K562 (cell line): ENCODE measurements around the gene EIPR1. TPM values are rescaled to one million over a fixed set of nuclear protein-coding genes. Genes with fewer than 3 reads are reported as not detected.

ENCODE experiments used
- ATAC-seq: fragments of 200-7000 bp; cut with Tn5 transposase; 3 replicates; pipeline ENCODE4 v1.9.1; 2020; ENCODE audit warnings: moderate library complexity
- BruUV-seq: library from RNA; stranded (reverse); fragments of 400-500 nt; replicated peaks from 2 replicates; lab custom pipeline; 2021; lab: Mats Ljungman, UMichigan
- CTCF ChIA-PET: fragments of 300-600 bp; formaldehyde crosslinking; extraction: SDS; loops from one replicate; lab custom pipeline; 2021; ENCODE audit warnings: low intra/inter-chr PET ratio; lab: Yijun Ruan, JAX
- POLR2A ChIA-PET: fragments of 300-600, 350-650 bp; sonication (Branson Sonifier 250); formaldehyde crosslinking; extraction: SDS; loops from one replicate; lab custom pipeline; 2021; ENCODE audit warnings: antibody characterized with exemption, inconsistent platforms; lab: Yijun Ruan, JAX
- DNase-seq, 4 experiments: peaks; one replicate each; pipeline versions ENCODE4 v3.0.0 to v3.0.0-alpha.2; 2011 to 2018; ENCODE audit warnings: low spot score in 3 of 4, mixed read lengths in 3 of 4; ENCODE audit errors: extremely low read depth in 1 of 4
- FAIRE-seq: peaks from 2 replicates; lab custom pipeline; 2011; peaks lifted over from hg19 to GRCh38; lab: Jason Lieb, UNC
- H2AFZ ChIP-seq: 2 replicates; pipeline ENCODE4 v1.6.0; 2011; ENCODE audit warnings: low read depth, low read length, control low read depth, inconsistent platforms
- H3K27ac ChIP-seq: fragments of 200-600 bp; 3 replicates; pipeline ENCODE4 v1.8.0; 2011; ENCODE audit warnings: low read depth, mild to moderate bottlenecking, control low read depth, inconsistent platforms, low read length, moderate library complexity, mixed read lengths; ENCODE audit errors: extremely low read depth
- H3K27me3 ChIP-seq, 2 experiments: fragments of 300-600 bp in 1 of 2; 2 replicates in 1 of 2; 3 replicates in 1 of 2; pipeline versions ENCODE4 v1.6.0 to v1.8.0; 2011; ENCODE audit warnings: inconsistent platforms in 2 of 2, low read length in 2 of 2, mild to moderate bottlenecking in 1 of 2, mixed read lengths in 1 of 2, moderate library complexity in 1 of 2; ENCODE audit not compliant: control insufficient read depth in 2 of 2, insufficient read depth in 2 of 2
- H3K36me3 ChIP-seq: fragments of 300-600 bp; 3 replicates; pipeline ENCODE4 v1.8.0; 2011; ENCODE audit warnings: mild to moderate bottlenecking, low read length, inconsistent platforms; ENCODE audit not compliant: control insufficient read depth, insufficient read depth
- H3K4me1 ChIP-seq, 2 experiments: fragments of 200-600 bp in 1 of 2; replicated peaks in 1 of 2; 2 replicates in 1 of 2; 3 replicates in 1 of 2; pipeline versions ENCODE4 v1.5.1 to v1.8.0; 2011; ENCODE audit warnings: inconsistent platforms in 2 of 2, low read length in 2 of 2, mild to moderate bottlenecking in 1 of 2, mixed read lengths in 1 of 2, moderate library complexity in 1 of 2; ENCODE audit not compliant: control insufficient read depth in 2 of 2, insufficient read depth in 2 of 2
- H3K4me2 ChIP-seq: 2 replicates; pipeline ENCODE4 v1.6.1; 2011; ENCODE audit warnings: low read length, control low read depth, inconsistent platforms, mixed read lengths; ENCODE audit not compliant: insufficient read depth
- H3K4me3 ChIP-seq: fragments of 200-600 bp; sonication (generic), shearing (Covaris generic); 2 replicates; pipeline ENCODE4 v1.5.1; 2016; ENCODE audit warnings: control low read depth, inconsistent platforms
- H3K79me2 ChIP-seq: fragments of 200-600 bp; 3 replicates; pipeline ENCODE4 v1.8.0; 2011; ENCODE audit warnings: low read length, inconsistent platforms; ENCODE audit not compliant: control insufficient read depth, insufficient read depth
- H3K9ac ChIP-seq, 2 experiments: 2 replicates each; pipeline versions ENCODE4 v1.6.0 to v1.6.1; 2011; ENCODE audit warnings: low read depth in 2 of 2, low read length in 2 of 2, control low read depth in 1 of 2, inconsistent platforms in 1 of 2, mild to moderate bottlenecking in 1 of 2, mixed read lengths in 1 of 2; ENCODE audit not compliant: insufficient read depth in 1 of 2
- H3K9me1 ChIP-seq: one replicate; pipeline ENCODE4 v1.6.0; 2011; ENCODE audit warnings: inconsistent platforms, mild to moderate bottlenecking, low read length, moderate library complexity; ENCODE audit not compliant: control insufficient read depth, insufficient read depth
- H3K9me3 ChIP-seq: replicated peaks from 2 replicates; pipeline ENCODE4 v1.5.1; 2011; ENCODE audit warnings: low read depth, low read length, inconsistent platforms; ENCODE audit not compliant: control insufficient read depth, insufficient read depth
- H4K20me1 ChIP-seq: replicated peaks from 2 replicates; pipeline ENCODE4 v1.6.1; 2011; ENCODE audit warnings: low read length, inconsistent platforms, mixed read lengths; ENCODE audit not compliant: control insufficient read depth, insufficient read depth
- ADNP ChIP-seq: fragments of 200-800 bp; sonication (Bioruptor generic); IDR thresholded peaks from 2 replicates; pipeline ENCODE4 v1.6.1; 2016; ENCODE audit warnings: missing genetic modification characterization, missing compliant biosample characterization
- PTRF ChIP-seq: fragments of 450-650 bp; IDR thresholded peaks from 2 replicates; pipeline ENCODE4 v1.6.1; 2016; ENCODE audit warnings: mild to moderate bottlenecking, missing genetic modification characterization, missing compliant biosample characterization
- RUNX1 ChIP-seq: sonication (generic); IDR thresholded peaks from 2 replicates; pipeline ENCODE4 v1.6.1; 2016; ENCODE audit warnings: antibody characterized with exemption, low read depth
- TAF1 ChIP-seq: IDR thresholded peaks from 2 replicates; pipeline ENCODE4 v1.6.1; 2011; ENCODE audit warnings: mild to moderate bottlenecking, low read length, moderate library complexity; ENCODE audit not compliant: insufficient read depth, control insufficient read depth, severe bottlenecking; ENCODE audit errors: extremely low read depth
- WGBS: fragments of 100-300 bp; shearing (Covaris generic); methylation state at CpG from one replicate; pipeline ENCODE4 v1.1.6; 2016; ENCODE audit warnings: low coverage, mixed read lengths; ENCODE audit not compliant: insufficient coverage; ENCODE audit errors: missing lambda C conversion rate; 5-methylcytosine and 5-hydroxymethylcytosine counted together
- in situ Hi-C: fragments of 300-500 bp; cut with MboI; formaldehyde crosslinking; loops from 4 replicates; pipeline ENCODE4 v1.15.0; 2018; ENCODE audit warnings: inconsistent platforms, mixed read lengths
- intact Hi-C: fragments of 100-400 bp; cut with micrococcal nuclease; formaldehyde crosslinking; loops from 2 replicates; pipeline ENCODE4 v1.14.2; 2022
- polyA plus RNA-seq, 8 experiments: library from polyadenylated mRNA; depleted of rRNA in 4 of 8; stranded (reverse) in 5 of 8; unstranded in 3 of 8; fragments of >200 nt; fragmentation: Nextera tagmentation in 2 of 8; fragmentation: Illumina TruSeq in 1 of 8; extraction: Ambion mirVana in 2 of 8; extraction: Trizol in 1 of 8; gene quantifications; 2 replicates each; pipeline versions ENCODE4 v1.2.1 to v1.2.3, GENCODE V29; 2011 to 2014; ENCODE audit warnings: inconsistent platforms in 1 of 8, missing spikeins in 1 of 8
- total RNA-seq, 7 experiments: library from RNA; depleted of rRNA in 6 of 7; stranded (reverse); fragments of >200 nt in 6 of 7; fragmentation: Illumina TruSeq in 2 of 7; extraction: Trizol in 2 of 7; gene quantifications; 2 replicates each; pipeline versions ENCODE4 v1.2.1 to v1.2.3, GENCODE V29; 2011 to 2021; ENCODE audit warnings: low replicate concordance in 1 of 7

EIPR1 gene
- total and polyA plus RNA-seq, 9 of the 15 experiments (the other 6 are each of a cell fraction or from before 2014, with no cell fraction given) = 19.9 to 54.4 (median 35.9) TPM

GRCh38 chr2:3178578-3179031 is 199.0 kb downstream of the EIPR1 start:
- no peak for FAIRE-seq
- no peak overlapping the region; a peak in 1 of 4 replicates for H3K9ac ChIP-seq
- BruUV-seq = no TSS peak
- H4K20me1 ChIP-seq = no peaks in the 10 kb centered on the region
- H3K36me3 ChIP-seq = no peaks in the 10 kb centered on the region
- no peaks in the 10 kb centered on the region for H3K9me1 ChIP-seq
- no peak for DNase-seq
- in situ Hi-C loops (no loop called here), intact Hi-C loops (no loop called here)
- no peak overlapping the region for H3K4me2 ChIP-seq
- H3K79me2 ChIP-seq = no peaks in the 10 kb centered on the region
- H3K27ac ChIP-seq = no peak overlapping the region
- H3K4me3 ChIP-seq = no peak overlapping the region
- WGBS = 73% methylated on average over 6 of the region's 7 CpGs
- H3K9me3 ChIP-seq = peaks cover 2% of the 10 kb centered on the region; the same call in 1 of the 2 replicates
- CTCF ChIA-PET = no interaction called here
- H3K4me1 ChIP-seq = peaks cover 0 to 11% of the 10 kb centered on the region in 2 experiments; a peak in 2 of 5 replicates
- POLR2A ChIA-PET = interaction anchor here (0.6 to 0.7 kb wide), 2 partner anchors 157 to 446 kb away, joined by 3 to 4 read pairs; no protein-coding TSS in a partner anchor
- no peak overlapping the region for H2AFZ ChIP-seq
- ATAC-seq = no peak
- H3K27me3 ChIP-seq = no peaks in the 10 kb centered on the region
- TF ChIP-seq TAF1 (no peak), PTRF (tag) (no peak)

- WGBS = 84% methylated on average over 10 of the region's 10 CpGs
- no peaks in the 10 kb centered on the region for H4K20me1 ChIP-seq
- no peak overlapping the region for H3K4me2 ChIP-seq
- no peak overlapping the region for H3K4me3 ChIP-seq
- no peak overlapping the region; a peak in 1 of 4 replicates for H3K9ac ChIP-seq
- no peak overlapping the region for H3K27ac ChIP-seq
- no peak for FAIRE-seq
- no TSS peak for BruUV-seq
- H3K9me3 ChIP-seq = peaks cover 2% of the 10 kb centered on the region; the same call in 1 of the 2 replicates
- intact Hi-C loops = no loop called here
- no peaks in the 10 kb centered on the region for H3K27me3 ChIP-seq
- H2AFZ ChIP-seq = no peak overlapping the region
- no peaks in the 10 kb centered on the region for H3K79me2 ChIP-seq
- POLR2A ChIA-PET = interaction anchor here (0.7 kb wide), 1 partner anchor 156 kb away, joined by 4 read pairs; no protein-coding TSS in a partner anchor
- in situ Hi-C loops = no loop called here
- TF ChIP-seq ADNP = no peak
- TF ChIP-seq RUNX1 = no peak
- TF ChIP-seq, all 486 proteins: peak for 0
- H3K9me1 ChIP-seq = no peaks in the 10 kb centered on the region
- DNase-seq (no peak), ATAC-seq (no peak)
- CTCF ChIA-PET = no interaction called here
- no peaks in the 10 kb centered on the region for H3K36me3 ChIP-seq
- H3K4me1 ChIP-seq = peaks cover 0 to 11% of the 10 kb centered on the region in 2 experiments; a peak in 2 of 5 replicates
These were observed 199.6 kb downstream of the EIPR1 start for GRCh38 chr2:3177891-3178577.
